PC-9 (cell line): Measurements from ENCODE around the gene DNPEP. TPM values are rescaled to one million over a fixed set of nuclear protein-coding genes. Genes with fewer than 3 reads are reported as not detected.

ENCODE experiments used
- BruUV-seq: library from RNA; stranded (reverse); fragments of 400-500 nt; replicated peaks from 2 replicates; lab custom pipeline; 2021; lab: Mats Ljungman, UMichigan
- CTCF ChIA-PET: fragments of 300-600 bp; sonication (Branson Sonifier 250); formaldehyde crosslinking; loops from one replicate; lab custom pipeline; 2022; ENCODE audit warnings: antibody characterized with exemption; lab: Charles Lee
- POLR2A ChIA-PET: fragments of 300-600 bp; sonication (Branson Sonifier 250); formaldehyde crosslinking; loops from one replicate; lab custom pipeline; 2022; ENCODE audit warnings: antibody characterized with exemption; ENCODE audit not compliant: unreplicated experiment; lab: Charles Lee
- DNase-seq, 2 experiments: peaks; one replicate each; pipeline versions ENCODE4 v3.0.0 to v3.0.0-alpha.2; 2015 to 2022; ENCODE audit warnings: mixed read lengths in 1 of 2
- H2AFZ ChIP-seq: fragments of 200-600 bp; sonication (generic); 2 replicates; pipeline ENCODE4 v1.8.1; 2017; ENCODE audit warnings: antibody characterized with exemption
- H3F3A ChIP-seq: fragments of 200-600 bp; sonication (generic); 2 replicates; pipeline ENCODE4 v1.8.1; 2017; ENCODE audit warnings: antibody characterized with exemption, mild to moderate bottlenecking, low read depth; ENCODE audit not compliant: insufficient read depth
- H3K27ac ChIP-seq: fragments of 200-600 bp; sonication (generic); 2 replicates; pipeline ENCODE4 v1.6.1; 2016; ENCODE audit warnings: mixed run types
- H3K27me3 ChIP-seq: fragments of 200-600 bp; sonication (generic); 2 replicates; pipeline ENCODE4 v1.6.1; 2016; ENCODE audit warnings: low read depth, mixed run types; ENCODE audit not compliant: insufficient read depth
- H3K36me3 ChIP-seq: fragments of 200-600 bp; sonication (generic); 2 replicates; pipeline ENCODE4 v1.6.1; 2016; ENCODE audit warnings: low read depth, mixed run types
- H3K4me1 ChIP-seq: fragments of 200-600 bp; sonication (generic); replicated peaks from 2 replicates; pipeline ENCODE4 v1.6.1; 2016; ENCODE audit warnings: mixed run types; ENCODE audit not compliant: insufficient read depth
- H3K4me2 ChIP-seq: fragments of 200-600 bp; sonication (generic); 2 replicates; pipeline ENCODE4 v1.6.1; 2017; ENCODE audit warnings: mixed run types
- H3K4me3 ChIP-seq: fragments of 200-600 bp; sonication (generic); 2 replicates; pipeline ENCODE4 v1.6.1; 2016; ENCODE audit warnings: mixed run types
- H3K79me2 ChIP-seq: fragments of 200-600 bp; sonication (generic); 2 replicates; pipeline ENCODE4 v1.6.1; 2017; ENCODE audit warnings: low read depth, mixed run types
- H3K9me2 ChIP-seq: fragments of 200-600 bp; sonication (generic); 2 replicates; pipeline ENCODE4 v1.8.1; 2017; ENCODE audit warnings: mild to moderate bottlenecking; ENCODE audit not compliant: insufficient read depth
- H3K9me3 ChIP-seq: fragments of 200-600 bp; sonication (generic); 2 replicates; pipeline ENCODE4 v1.8.1; 2016; ENCODE audit warnings: low read depth; ENCODE audit not compliant: insufficient read depth
- H4K20me1 ChIP-seq: fragments of 200-600 bp; sonication (generic); 2 replicates; pipeline ENCODE4 v1.8.1; 2017; ENCODE audit not compliant: insufficient read depth
- CTCF ChIP-seq: fragments of 200-600 bp; sonication (generic); conservative IDR thresholded peaks from 2 replicates; pipeline ENCODE4 v1.6.1; 2017; ENCODE audit warnings: mixed run types, antibody characterized with exemption, mild to moderate bottlenecking, moderate library complexity
- EZH2 ChIP-seq: fragments of 200-600 bp; sonication (generic); IDR thresholded peaks from 2 replicates; pipeline ENCODE4 v1.8.0; 2017; ENCODE audit warnings: antibody characterized with exemption, low read depth
- intact Hi-C: fragments of 100-400 bp; cut with micrococcal nuclease; formaldehyde crosslinking; loops from one replicate; pipeline ENCODE4 v1.10.0; 2022; ENCODE audit not compliant: unreplicated experiment
- total RNA-seq: library from RNA; stranded (reverse); gene quantifications from 2 replicates; pipeline ENCODE4 v1.2.3, GENCODE V29; 2021

The DNPEP gene
- total RNA-seq, 1 experiment from 2014 or later = 99.1 TPM

GRCh38 chr2:219414857-219415256 is 27.1 kb upstream of the DNPEP start:
- Histone ChIP-seq H3K27me3 (0 out of 2 replicates have a peak, but pooled peaks cover 3% of the 10 kb centered on the region), H3K9me2 (no peaks in the 10 kb centered on the region), H3K4me2 (no peak overlapping the region), H3K36me3 (no peaks in the 10 kb centered on the region), H3K9me3 (no peaks in the 10 kb centered on the region), H3K4me1 (no peaks in the 10 kb centered on the region), H3K4me3 (no peak overlapping the region), H3K27ac (no peak overlapping the region), H2AFZ (no peak overlapping the region), H3K79me2 (no peaks in the 10 kb centered on the region), H4K20me1 (no peaks in the 10 kb centered on the region), H3F3A (no peaks in the 10 kb centered on the region)
- DNase-seq = no peak
- ChIA-PET CTCF (no interaction called here), POLR2A (no interaction called here)
- BruUV-seq = no TSS peak
- intact Hi-C loops = no loop called here
- TF ChIP-seq EZH2 (no peak), CTCF (no peak)

- ChIA-PET POLR2A (no interaction called here), CTCF (interaction anchor here (0.6 to 0.7 kb wide), 2 partner anchors 102 to 111 kb away, joined by 3 to 5 read pairs; no protein-coding TSS in a partner anchor)
- no peaks in the 10 kb centered on the region for H4K20me1 ChIP-seq
- TF ChIP-seq CTCF (no peak), EZH2 (no peak)
- no peaks in the 10 kb centered on the region for H3K9me3 ChIP-seq
- H3F3A ChIP-seq = no peaks in the 10 kb centered on the region
- H3K27ac ChIP-seq = no peak overlapping the region
- intact Hi-C loops = no loop called here
- no peak overlapping the region for H2AFZ ChIP-seq
- H3K27me3 ChIP-seq = 0 out of 2 replicates have a peak, but pooled peaks cover 3% of the 10 kb centered on the region
- no peak for DNase-seq
- H3K4me2 ChIP-seq = no peak overlapping the region
- no peak overlapping the region for H3K4me3 ChIP-seq
- no peaks in the 10 kb centered on the region for H3K9me2 ChIP-seq
- H3K36me3 ChIP-seq = no peaks in the 10 kb centered on the region
- H3K79me2 ChIP-seq = no peaks in the 10 kb centered on the region
- BruUV-seq = no TSS peak
- H3K4me1 ChIP-seq = 0 out of 2 replicates have a peak, but pooled peaks cover 6% of the 10 kb centered on the region
These were observed 22.7 kb upstream of the DNPEP start for GRCh38 chr2:219410390-219410789.

- no peak for TF ChIP-seq EZH2
- no peak for TF ChIP-seq CTCF
These were observed 21.9 kb upstream of the DNPEP start for GRCh38 chr2:219409619-219410018.

More at GRCh38 chr2:219409619-219410018, 21.9 kb upstream of the DNPEP start:
- Histone ChIP-seq H2AFZ (no peak overlapping the region), H3K27me3 (0 out of 2 replicates have a peak, but pooled peaks cover 3% of the 10 kb centered on the region), H3K27ac (no peak overlapping the region), H3K9me3 (no peaks in the 10 kb centered on the region), H3F3A (no peaks in the 10 kb centered on the region), H3K79me2 (no peaks in the 10 kb centered on the region), H3K9me2 (no peaks in the 10 kb centered on the region), H3K4me1 (0 out of 2 replicates have a peak, but pooled peaks cover 6% of the 10 kb centered on the region), H4K20me1 (no peaks in the 10 kb centered on the region), H3K4me3 (no peak overlapping the region), H3K36me3 (no peaks in the 10 kb centered on the region), H3K4me2 (no peak overlapping the region)
- CTCF ChIA-PET = no interaction called here
- intact Hi-C loops = no loop called here
- DNase-seq = no peak
- no TSS peak for BruUV-seq
- POLR2A ChIA-PET = no interaction called here
